GM19099 (cell line): ENCODE results near the gene HACD4.

Experiments
- POLR2A ChIP-seq: IDR thresholded peaks from 3 replicates; pipeline ENCODE4 v1.6.1; 2011; ENCODE audit warnings: low read depth; ENCODE audit not compliant: insufficient read length; ENCODE audit errors: extremely low read depth

HACD4 gene

DNA sequence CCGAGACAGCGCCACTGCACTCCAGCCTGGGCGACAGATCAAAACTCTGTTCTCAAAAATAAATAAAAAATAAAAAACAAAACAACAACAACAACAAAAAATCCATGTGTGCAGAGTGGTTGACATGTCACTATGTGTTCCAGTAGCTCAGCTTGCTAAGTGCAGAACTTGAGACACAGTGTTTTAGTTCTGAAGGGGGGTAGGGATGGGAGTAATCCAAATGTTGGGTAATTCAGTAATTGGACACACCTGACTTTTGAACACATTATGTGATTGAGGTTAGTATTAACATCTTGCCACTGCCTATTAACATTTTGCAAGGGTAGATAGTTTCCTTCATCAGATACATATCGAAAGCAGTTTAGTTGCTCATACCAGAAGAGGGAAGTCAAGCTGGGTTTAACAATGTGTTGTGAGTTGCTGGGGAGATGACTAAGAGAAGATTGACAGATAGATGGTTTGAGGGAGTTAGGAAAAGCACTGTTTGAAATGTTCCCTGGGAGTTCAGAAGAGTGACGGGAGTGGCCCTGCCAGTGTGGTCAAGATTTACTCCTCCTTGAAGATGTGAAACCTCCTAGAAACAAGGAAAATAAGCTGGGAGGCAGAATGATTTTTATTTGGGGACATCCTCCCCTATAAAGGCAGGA is 928 bp downstream of the HACD4 start:
- TF ChIP-seq POLR2A = no peak

DNA sequence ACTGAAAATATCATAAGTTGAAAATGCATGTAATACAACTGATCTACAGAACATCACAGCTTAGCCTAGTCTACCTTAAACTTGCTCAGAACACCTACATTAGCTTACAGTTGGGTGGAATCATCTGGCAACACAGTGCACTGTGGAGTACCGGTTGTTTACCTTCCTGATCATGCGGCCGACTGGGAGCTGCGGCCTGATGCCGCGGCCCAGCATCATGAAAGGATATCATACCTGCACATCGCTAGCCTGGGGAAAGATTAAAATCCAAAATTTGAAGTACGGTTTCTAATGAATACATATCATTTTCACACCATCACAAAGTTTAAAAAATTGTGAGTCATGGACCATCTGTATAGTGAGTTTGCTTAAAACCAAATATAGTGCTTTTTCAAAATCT is 1.8 kb downstream of the HACD4 start:
- no peak for TF ChIP-seq POLR2A

DNA sequence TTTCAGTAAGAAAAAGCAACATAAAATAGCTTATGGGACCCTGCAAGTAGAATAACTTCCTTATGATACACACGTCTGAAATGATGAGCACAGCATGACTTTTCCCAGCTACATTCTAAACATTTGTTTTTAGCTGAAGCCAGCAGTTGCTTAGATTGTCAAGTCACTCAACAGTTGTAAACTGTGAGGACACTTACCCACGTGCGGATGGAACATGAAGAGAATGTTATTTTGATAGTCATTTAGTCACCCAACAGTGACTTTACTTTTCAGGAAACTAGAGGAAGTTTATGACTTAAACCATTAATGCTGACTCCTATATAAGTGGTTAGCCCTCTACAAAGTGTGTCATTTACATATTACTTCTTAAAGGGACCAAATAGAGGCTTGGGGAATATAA is 3.0 kb downstream of the HACD4 start:
- TF ChIP-seq POLR2A = no peak

DNA sequence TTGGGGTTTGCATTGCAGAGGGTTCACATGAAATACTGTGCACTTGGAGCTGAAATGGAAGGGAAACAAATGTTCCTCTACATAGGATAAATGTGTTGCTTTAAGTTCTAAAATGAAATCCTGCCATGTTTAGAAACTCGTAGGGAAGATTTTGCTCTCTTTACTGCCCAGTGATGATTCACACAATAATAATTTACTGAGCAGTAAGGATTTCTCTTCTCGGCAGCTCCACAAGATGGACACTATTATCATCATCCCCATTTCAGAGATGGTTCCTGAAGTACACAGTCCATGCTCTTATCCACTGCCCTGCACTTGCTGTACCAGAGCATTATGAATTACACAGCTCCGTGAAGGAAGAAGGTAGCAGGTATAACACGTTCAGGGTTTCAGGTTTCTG is 4.1 kb downstream of the HACD4 start:
- no peak for TF ChIP-seq POLR2A

DNA sequence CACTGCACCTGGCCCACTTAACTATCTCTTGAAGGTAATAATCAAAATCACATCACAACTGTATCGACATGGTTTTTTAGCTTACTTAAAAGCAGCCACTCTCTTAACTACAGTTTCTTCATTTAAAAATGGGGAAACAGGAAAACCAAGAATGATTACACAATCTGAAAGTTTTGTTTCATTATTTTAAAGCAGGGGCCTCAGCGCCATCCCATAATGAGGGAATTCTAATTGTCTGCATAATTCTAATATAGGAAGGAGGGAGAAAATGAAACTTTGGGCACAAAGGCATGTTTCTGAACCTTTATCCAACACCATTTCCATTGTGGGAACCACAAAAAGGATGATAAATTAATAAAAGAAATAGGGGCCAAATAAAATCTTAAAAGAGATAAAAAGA is 7.6 kb downstream of the HACD4 start:
- no peak for TF ChIP-seq POLR2A

GRCh38 chr9:21018177-21018576 is 13.3 kb downstream of the HACD4 start:
- TF ChIP-seq POLR2A = no peak

GRCh38 chr9:21016701-21017491 is 14.5 kb downstream of the HACD4 start:
- TF ChIP-seq POLR2A = no peak

DNA sequence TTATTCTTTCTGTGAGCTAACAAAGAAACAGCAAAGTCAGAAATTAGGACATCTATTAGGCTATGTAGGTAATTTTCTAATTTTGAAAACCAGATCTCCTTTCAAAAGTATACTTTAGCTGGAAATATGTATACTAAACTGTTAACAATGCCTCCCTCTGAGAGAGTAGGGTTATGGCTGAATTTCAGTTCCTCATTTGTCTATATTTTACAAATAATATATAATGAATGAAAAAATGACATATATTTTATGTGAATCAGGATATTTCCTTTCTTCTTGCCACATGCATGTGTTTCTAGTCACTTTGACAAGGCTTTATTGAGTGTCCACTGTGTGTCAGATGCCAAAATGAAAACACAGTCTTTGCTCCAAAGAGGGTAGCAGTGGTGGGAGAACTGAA is 15.4 kb downstream of the HACD4 start:
- no peak for TF ChIP-seq POLR2A

- no peak for TF ChIP-seq POLR2A
Observed at GRCh38 chr9:21015129-21015815, 16.2 kb downstream of the HACD4 start.

DNA sequence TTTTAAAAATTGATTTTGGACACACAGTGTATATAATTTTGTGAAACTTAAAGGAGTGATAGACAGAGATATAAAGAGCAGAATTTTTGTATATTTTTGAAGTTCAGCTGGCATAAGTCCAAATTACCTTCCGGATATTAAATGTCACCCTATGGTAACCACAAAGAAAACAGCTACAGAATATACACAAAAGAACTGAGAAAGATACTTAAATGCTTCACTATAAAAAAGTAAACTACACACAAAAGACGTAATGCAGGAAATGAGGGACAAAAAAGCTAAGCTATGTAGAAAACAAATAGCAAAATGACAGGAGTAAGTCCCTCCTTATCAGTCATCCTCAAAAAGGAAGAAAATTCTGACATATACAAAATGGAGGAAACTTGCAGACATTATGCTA is 29.4 kb downstream of the HACD4 start:
- no peak for TF ChIP-seq POLR2A

GRCh38 chr9:21001581-21001980 is 29.9 kb downstream of the HACD4 start:
- TF ChIP-seq POLR2A = no peak

GRCh38 chr9:20997503-20998076 is 33.9 kb downstream of the HACD4 start:
- no peak for TF ChIP-seq POLR2A

GRCh38 chr9:20996809-20997208 is 34.6 kb downstream of the HACD4 start:
- TF ChIP-seq POLR2A = no peak

GRCh38 chr9:20995616-20996015 is 35.8 kb downstream of the HACD4 start:
- no peak for TF ChIP-seq POLR2A

GRCh38 chr9:20994486-20994885 is 37.0 kb downstream of the HACD4 start:
- TF ChIP-seq POLR2A = no peak
